DOHH2 (cell line): Measurements from ENCODE around the gene TPX2.

Experiments used
- CTCF ChIP-seq: fragments of 200-600 bp; sonication (generic); IDR thresholded peaks from one replicate; pipeline ENCODE4 v1.5.1; 2014; ENCODE audit warnings: antibody characterized with exemption, mild to moderate bottlenecking, low read depth, low read length; ENCODE audit not compliant: poor library complexity, severe bottlenecking
- EZH2phosphoT487 ChIP-seq: fragments of 200-600 bp; sonication (generic); IDR thresholded peaks from 2 replicates; pipeline ENCODE4 v1.6.1; 2017; ENCODE audit warnings: borderline replicate concordance, mild to moderate bottlenecking, antibody characterized with exemption, low read length, moderate library complexity, mixed read lengths

- TF ChIP-seq CTCF (no peak), EZH2phosphoT487 (no peak)
Measured at GRCh38 chr20:31784354-31785044, 45.4 kb downstream of the TPX2 start.
